ENCODE data around the gene INHBB.

GRCh38 chr2:120319123-120319522 lies 26.8 kb upstream of the INHBB start:
- no peak for TF ChIP-seq CTCF (IDR thresholded peaks at IDR 0.05)
- TF ChIP-seq POLR2A (IDR thresholded peaks at IDR 0.05): no peak
